Stimulated activated CD4-positive, alpha-beta T cell treated with anti-CD3 and anti-CD28 coated beads, Interleukin-12 subunit alpha, Interleukin-12 subunit beta, amount 100 ng/mL, for 24 hours (primary cell): ENCODE measurements around the gene POLR2L.

ENCODE experiments used
- DNase-seq, 2 experiments: peaks; one replicate each; pipeline ENCODE4 v3.0.0-alpha.2; 2020; ENCODE audit warnings: low read depth in 2 of 2

POLR2L gene

GRCh38 chr11:794766-795633 lies 47.3 kb downstream of the POLR2L start:
- DNase-seq, result no peak

DNA sequence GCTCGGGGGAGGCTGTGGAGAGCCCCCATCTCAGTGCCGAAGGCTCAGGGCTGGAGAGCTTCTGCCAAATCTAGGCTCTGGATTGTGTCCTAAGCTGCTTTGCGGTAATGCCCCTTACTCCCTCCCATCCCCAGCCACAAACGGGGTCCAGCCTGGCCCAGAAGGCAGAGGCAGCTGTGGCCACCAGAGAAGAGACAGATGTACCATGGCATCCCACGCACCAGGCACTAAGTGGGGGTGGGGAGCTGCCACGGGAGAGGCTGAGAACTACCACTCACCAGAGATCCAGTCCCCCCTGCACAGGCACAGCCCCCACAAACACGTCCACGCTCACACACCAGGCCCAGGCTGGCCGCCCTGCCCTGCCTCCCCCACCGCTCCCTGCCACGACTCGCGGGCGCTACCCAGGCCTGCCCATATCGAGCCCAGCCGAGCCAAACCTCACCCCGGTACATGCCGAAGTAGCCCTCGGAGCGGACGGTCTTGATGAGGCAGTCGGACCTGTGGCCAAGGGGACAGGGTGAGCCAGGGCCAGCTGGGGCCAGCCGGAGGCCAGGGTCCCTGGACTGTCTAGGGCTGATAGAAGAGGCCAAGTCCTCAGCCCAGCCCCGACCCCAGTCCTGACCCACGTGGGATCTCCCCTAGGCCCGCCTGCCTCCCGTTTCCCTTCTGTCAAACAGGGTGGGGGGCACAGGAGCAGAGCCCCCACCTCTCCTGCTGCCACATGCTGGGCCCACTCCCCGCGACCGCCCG lies 48.1 kb downstream of the POLR2L start:
- DNase-seq, result no peak

DNA sequence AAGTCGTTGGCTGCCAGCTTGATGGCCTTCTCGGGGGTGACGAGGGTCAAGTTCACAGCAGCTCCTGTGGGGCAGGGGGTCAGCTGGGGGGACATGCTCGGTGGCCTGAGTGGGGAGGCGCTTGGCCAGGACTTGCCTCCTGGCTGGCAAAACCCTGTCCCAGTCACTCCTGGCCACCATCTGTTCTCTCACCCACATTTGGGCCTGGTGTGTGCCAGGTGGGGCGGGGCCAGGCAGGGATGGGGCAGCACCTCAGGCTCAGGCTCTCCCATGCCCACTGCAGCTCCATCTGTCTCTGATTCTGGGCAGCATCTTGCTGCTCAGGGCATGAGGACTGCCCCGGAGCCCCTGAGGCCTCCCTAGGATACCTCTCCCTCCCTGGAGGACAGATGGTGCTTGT lies 48.8 kb downstream of the POLR2L start:
- no peak for DNase-seq

DNA sequence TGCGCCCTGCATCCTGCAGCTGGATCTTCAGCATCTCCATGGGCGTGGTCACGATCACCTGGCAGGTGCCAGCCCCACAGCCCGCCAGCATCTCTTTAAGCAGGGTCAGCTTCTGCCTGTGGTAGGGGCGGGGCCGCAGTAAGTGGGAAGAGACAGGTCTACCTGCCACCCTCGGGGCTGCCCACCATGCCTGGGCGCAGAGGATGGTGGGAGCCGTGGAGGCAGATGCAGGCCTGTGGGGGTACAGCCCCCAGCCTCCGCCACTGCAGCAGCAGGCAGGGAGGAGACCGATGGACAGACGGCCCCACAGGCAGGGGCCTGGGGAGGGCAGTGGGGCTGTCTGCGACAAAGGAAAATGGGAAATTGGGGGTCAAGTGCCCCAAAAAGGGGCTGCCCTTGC lies 49.5 kb downstream of the POLR2L start:
- DNase-seq, result no peak

DNA sequence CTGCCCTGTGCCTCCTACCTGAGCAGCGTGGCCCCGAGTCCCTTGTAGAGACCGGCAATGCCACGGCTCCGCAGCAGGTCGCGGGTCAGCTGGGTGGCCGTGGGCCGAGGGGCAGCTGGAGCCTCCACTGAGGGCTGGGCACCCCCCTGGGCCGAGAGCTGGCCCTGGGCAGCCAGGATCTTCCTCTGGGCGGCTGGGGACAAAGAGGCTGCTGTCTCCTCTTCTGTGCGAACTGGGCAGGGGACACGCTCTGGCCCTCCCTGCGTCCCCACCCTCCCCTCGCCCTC lies 49.9 kb downstream of the POLR2L start:
- DNase-seq, result no peak

DNA sequence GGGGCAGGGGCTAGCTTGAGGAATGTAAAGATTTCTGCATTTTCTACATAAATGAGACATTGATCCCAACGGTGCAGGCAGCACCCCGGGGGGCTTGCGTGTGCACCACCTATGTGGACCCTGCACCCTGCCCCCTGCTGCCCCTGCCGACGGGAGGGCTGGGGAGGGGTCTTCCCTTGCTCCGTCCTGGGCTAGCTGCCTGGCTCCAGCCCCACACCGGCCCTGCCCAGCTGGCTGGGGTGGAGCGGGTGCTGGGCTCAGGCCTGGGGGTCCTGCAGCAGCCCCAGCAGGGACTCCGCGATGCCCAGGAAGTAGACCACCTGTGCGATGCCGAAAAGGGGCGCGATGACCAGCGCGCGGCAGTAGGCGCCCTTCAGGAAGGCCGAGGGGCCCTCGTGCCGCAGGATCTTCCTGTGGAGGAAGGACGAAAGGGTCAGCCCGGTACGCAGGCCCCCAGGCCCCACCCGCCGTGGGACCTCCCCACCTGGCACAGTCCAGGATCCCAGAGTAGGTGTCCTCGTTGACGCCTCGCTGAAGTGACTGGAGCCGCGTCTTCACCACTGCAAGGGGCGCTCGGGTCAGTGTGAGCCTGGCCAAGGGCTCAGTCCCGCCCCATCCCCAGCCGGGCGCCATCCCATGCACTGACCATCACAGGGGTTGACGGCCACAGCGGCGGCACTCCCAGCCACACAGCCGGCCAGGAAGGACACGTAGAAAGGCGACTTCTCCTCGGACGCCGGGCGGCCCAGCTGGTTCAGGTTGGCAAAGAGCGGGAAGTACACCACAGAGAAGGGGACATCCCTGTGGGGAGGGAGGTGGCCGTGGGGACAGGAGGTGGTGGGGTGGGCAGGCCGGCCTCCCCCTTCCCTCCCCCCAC lies 50.4 kb downstream of the POLR2L start:
- no peak for DNase-seq

DNA sequence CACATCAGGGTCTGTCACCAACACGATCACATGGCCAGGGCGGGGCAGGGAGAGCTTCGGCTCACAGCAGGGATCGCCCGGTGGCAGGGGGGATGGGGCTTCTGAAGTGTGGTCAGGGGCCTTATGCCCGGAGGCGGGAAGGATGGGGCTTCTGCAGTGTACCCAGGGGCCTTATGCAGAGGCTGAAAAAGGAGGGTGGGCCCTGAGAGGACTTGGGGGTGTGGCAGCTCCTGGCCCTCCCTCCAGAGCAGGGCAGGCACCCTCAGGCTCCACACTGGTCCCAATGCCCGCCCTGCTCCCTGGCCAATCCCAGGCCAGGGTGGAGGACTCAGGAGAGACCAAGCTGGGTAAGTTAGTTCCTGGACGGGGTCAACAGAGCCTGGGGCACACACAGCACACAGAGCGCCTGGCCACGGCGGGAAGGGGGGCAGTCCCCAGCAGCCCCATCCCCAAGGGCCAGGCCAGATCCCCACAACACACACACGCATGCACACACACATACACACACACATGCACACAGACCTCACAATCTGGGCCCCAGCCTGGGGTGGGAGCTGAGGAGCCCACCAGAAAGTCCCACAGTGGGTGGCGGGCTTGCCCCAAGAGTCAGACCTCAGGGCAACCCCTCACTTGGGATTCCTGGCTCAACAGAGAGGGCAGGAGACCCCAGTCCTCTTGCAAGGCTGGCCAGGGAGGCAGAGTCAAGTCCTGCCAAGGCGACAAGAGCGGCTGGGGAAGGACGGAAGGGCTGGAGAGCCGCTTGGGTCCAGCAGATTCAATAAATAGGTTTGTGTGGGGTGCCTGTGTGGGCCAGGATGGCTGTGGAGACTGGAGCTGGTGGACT lies 51.4 kb downstream of the POLR2L start:
- DNase-seq, result no peak

- no peak for DNase-seq
These were observed 52.4 kb downstream of the POLR2L start, which contains the start of gene CEND1 for GRCh38 chr11:789943-790342. TSS of gene CEND1 (minus strand) at chr11:790090. CDS start at chr11:788576, 1,514 bp downstream.
